HT-29 (cell line): ENCODE data around the gene ZNF367. TPM values are rescaled to one million over a fixed set of nuclear protein-coding genes. Genes with fewer than 3 reads are reported as not detected.
A peak's percentile ranks its signal among the peaks of the same experiment; 100 is the strongest.
"Not testable (repeated sequence)": the region's sequence is repeated elsewhere in the genome, so short reads cannot be mapped to it uniquely, and the experiment has no call there.

Source experiments
- DNase-seq: peaks from one replicate; pipeline ENCODE4 v3.0.0-alpha.2; 2015; ENCODE audit warnings: low spot score
- total RNA-seq: library from RNA; depleted of rRNA; stranded (reverse); fragments of >200 nt; shearing (Covaris generic); gene quantifications from 2 replicates; pipeline ENCODE4 v1.2.3, GENCODE V29; 2014; rRNA removed

ZNF367 gene
- total RNA-seq, 1 experiment from 2014 or later, result 18.7 TPM

- no peak for DNase-seq
These were observed 54.8 kb downstream of the ZNF367 start for GRCh38 chr9:96363175-96363967.

GRCh38 chr9:96362119-96362518 lies 56.1 kb downstream of the ZNF367 start:
- not testable (repeated sequence) for DNase-seq

GRCh38 chr9:96361668-96362067 lies 56.5 kb downstream of the ZNF367 start:
- no peak for DNase-seq

- no peak for DNase-seq
These were observed 57.2 kb downstream of the ZNF367 start for GRCh38 chr9:96360976-96361375.

- DNase-seq, result not testable (repeated sequence)
These were observed 57.6 kb downstream of the ZNF367 start for GRCh38 chr9:96360523-96360922.

GRCh38 chr9:96350866-96351265 lies 67.3 kb downstream of the ZNF367 start:
- DNase-seq, result no peak

- DNase-seq, result no peak
These were observed 69.9 kb downstream of the ZNF367 start for GRCh38 chr9:96348261-96348660.

- DNase-seq, result no peak
These were observed 72.6 kb downstream of the ZNF367 start for GRCh38 chr9:96345551-96345950.

GRCh38 chr9:96344458-96345180 lies 73.6 kb downstream of the ZNF367 start:
- DNase-seq, result peak; percentile 52

- DNase-seq, result no peak
These were observed 74.4 kb downstream of the ZNF367 start for GRCh38 chr9:96343515-96344360.

- DNase-seq, result no peak
These were observed 75.5 kb downstream of the ZNF367 start for GRCh38 chr9:96342571-96343245.

GRCh38 chr9:96340707-96341106 lies 77.5 kb downstream of the ZNF367 start:
- no peak for DNase-seq

GRCh38 chr9:96338299-96338698 lies 79.9 kb downstream of the ZNF367 start:
- no peak for DNase-seq

Other genes with a start within 250 kb of the ZNF367 start
- not detected in 2 replicates for gene HSD17B3, start 116.2 kb downstream of the ZNF367 start, total RNA-seq
- 25.0 and 25.2 TPM in 2 replicates for gene SLC35D2, start 34.7 kb downstream of the ZNF367 start, total RNA-seq
- gene HABP4, start 31.8 kb upstream of the ZNF367 start, total RNA-seq, result 3.3 and 5.0 TPM in 2 replicates
- 7.9 and 11.7 TPM in 2 replicates for gene CDC14B, start 201.5 kb upstream of the ZNF367 start, total RNA-seq
- gene PRXL2C, start 236.9 kb upstream of the ZNF367 start, total RNA-seq, result 4.1 and 4.6 TPM in 2 replicates